GM12878 (cell line): Measurements from ENCODE around the gene THOC6. TPM values are rescaled to one million over a fixed set of nuclear protein-coding genes. Genes with fewer than 3 reads are reported as not detected.

Source experiments
- ATAC-seq: fragments of 200-7000 bp; cut with Tn5 transposase; 3 replicates; pipeline ENCODE4 v1.9.1; 2020; ENCODE audit warnings: mild to moderate bottlenecking, moderate library complexity
- BruUV-seq: library from RNA; stranded (reverse); fragments of 400-500 nt; replicated peaks from 2 replicates; lab custom pipeline; 2021; lab: Mats Ljungman, UMichigan
- CTCF ChIA-PET: fragments of 300-600 bp; sonication (Branson Sonifier 250); formaldehyde crosslinking; extraction: SDS; loops from one replicate; lab custom pipeline; 2021; ENCODE audit warnings: inconsistent platforms; lab: Yijun Ruan, JAX
- POLR2A ChIA-PET: fragments of 350-600 bp; formaldehyde crosslinking; extraction: SDS; loops from one replicate; lab custom pipeline; 2021; ENCODE audit warnings: inconsistent platforms; lab: Charles Lee
- RAD21 ChIA-PET: fragments of 300-600 bp; sonication (Branson Sonifier 250); formaldehyde crosslinking; loops from one replicate; lab custom pipeline; 2023; ENCODE audit warnings: antibody characterized with exemption; ENCODE audit not compliant: unreplicated experiment; lab: Charles Lee
- SMC1A ChIA-PET: fragments of 300-600 bp; sonication (Branson Sonifier 250); formaldehyde crosslinking; loops from one replicate; lab custom pipeline; 2023; ENCODE audit not compliant: unreplicated experiment, uncharacterized antibody; lab: Charles Lee
- DNase-seq: peaks from one replicate; pipeline ENCODE4 v3.0.0-alpha.2; 2011; ENCODE audit warnings: low read depth, low spot score
- FAIRE-seq: peaks from 3 replicates; lab custom pipeline; 2011; peaks lifted over from hg19 to GRCh38; lab: Jason Lieb, UNC
- H2AFZ ChIP-seq: 2 replicates; pipeline ENCODE4 v1.6.0; 2011; ENCODE audit warnings: low read depth, low read length, control low read depth; ENCODE audit not compliant: control insufficient read depth
- H3K27ac ChIP-seq: 2 replicates; pipeline ENCODE4 v1.5.1; 2011; ENCODE audit warnings: control low read depth; ENCODE audit not compliant: control insufficient read depth, insufficient read depth
- H3K27me3 ChIP-seq, 2 experiments: replicated peaks in 1 of 2; 2 replicates each; pipeline versions ENCODE4 v1.6.0 to v1.6.1; 2011; ENCODE audit warnings: low read length in 1 of 2; ENCODE audit not compliant: control insufficient read depth in 2 of 2, insufficient read depth in 2 of 2
- H3K36me3 ChIP-seq, 2 experiments: 2 replicates each; pipeline ENCODE4 v1.5.1; 2011; ENCODE audit warnings: low read length in 1 of 2; ENCODE audit not compliant: control insufficient read depth in 2 of 2, insufficient read depth in 2 of 2
- H3K4me1 ChIP-seq: 2 replicates; pipeline ENCODE4 v1.6.1; 2011; ENCODE audit warnings: mild to moderate bottlenecking, low read length, moderate library complexity, mixed read lengths; ENCODE audit not compliant: control insufficient read depth, insufficient read depth
- H3K4me2 ChIP-seq: 2 replicates; pipeline ENCODE4 v1.6.0; 2011; ENCODE audit warnings: control low read depth; ENCODE audit not compliant: control insufficient read depth, insufficient read depth
- H3K4me3 ChIP-seq: fragments of 200-600 bp; sonication (generic); 2 replicates; pipeline ENCODE4 v1.5.1; 2016
- H3K79me2 ChIP-seq: 2 replicates; pipeline ENCODE4 v1.6.0; 2011; ENCODE audit warnings: low read length; ENCODE audit not compliant: control insufficient read depth, insufficient read depth
- H3K9ac ChIP-seq: 2 replicates; pipeline ENCODE4 v1.8.0; 2011; ENCODE audit warnings: low read length, control low read depth, mixed read lengths; ENCODE audit not compliant: control insufficient read depth, insufficient read depth
- H3K9me3 ChIP-seq: replicated peaks from 3 replicates; pipeline ENCODE4 v1.5.1; 2011; ENCODE audit warnings: mild to moderate bottlenecking, low read length; ENCODE audit not compliant: control insufficient read depth, insufficient read depth
- H4K20me1 ChIP-seq: 2 replicates; pipeline ENCODE4 v1.6.0; 2011; ENCODE audit not compliant: control insufficient read depth, insufficient read depth
- BHLHE40 ChIP-seq, 2 experiments: fragments of 450-650 bp in 1 of 2; IDR thresholded peaks; 2 replicates each; pipeline ENCODE4 v1.6.1; 2011 to 2017; ENCODE audit warnings: low read depth in 2 of 2, borderline replicate concordance in 1 of 2, improper control_type of control experiment in 1 of 2, low read length in 1 of 2, mild to moderate bottlenecking in 1 of 2
- MLLT1 ChIP-seq: fragments of 450-650 bp; IDR thresholded peaks from 2 replicates; pipeline ENCODE4 v1.6.1; 2016; ENCODE audit warnings: mild to moderate bottlenecking
- PBX3 ChIP-seq: IDR thresholded peaks from 2 replicates; pipeline ENCODE4 v1.6.1; 2011; ENCODE audit warnings: mild to moderate bottlenecking, low read depth, low read length, moderate library complexity; ENCODE audit not compliant: insufficient replicate concordance
- PKNOX1 ChIP-seq: fragments of 450-650 bp; IDR thresholded peaks from 2 replicates; pipeline ENCODE4 v1.6.1; 2016; ENCODE audit warnings: mild to moderate bottlenecking
- RELB ChIP-seq: fragments of 450-650 bp; IDR thresholded peaks from 2 replicates; pipeline ENCODE4 v1.6.1; 2017; ENCODE audit warnings: low read depth, mild to moderate bottlenecking, moderate library complexity
- SIN3A ChIP-seq: IDR thresholded peaks from 2 replicates; pipeline ENCODE4 v1.6.1; 2012; ENCODE audit warnings: low read depth, low read length, improper control_type of control experiment
- SMAD1 ChIP-seq: fragments of 450-650 bp; IDR thresholded peaks from 2 replicates; pipeline ENCODE4 v1.6.1; 2018; ENCODE audit warnings: mild to moderate bottlenecking, low read depth; ENCODE audit not compliant: partially characterized antibody
- SUZ12 ChIP-seq: fragments of 200-600 bp; sonication (generic); IDR thresholded peaks from one replicate; pipeline ENCODE4 v1.6.1; 2018; ENCODE audit warnings: antibody characterized with exemption, mild to moderate bottlenecking; ENCODE audit not compliant: unreplicated experiment
- WGBS: methylation state at CpG from one replicate; pipeline ENCODE4 v1.1.6; 2016; ENCODE audit warnings: low lambda C conversion rate; ENCODE audit not compliant: insufficient replicate concordance, insufficient coverage; ENCODE audit errors: missing lambda C conversion rate; 5-methylcytosine and 5-hydroxymethylcytosine counted together
- in situ Hi-C: fragments of 300-500 bp; cut with MboI; formaldehyde crosslinking; loops from 9 replicates; pipeline ENCODE4 v1.14.3; 2018; ENCODE audit warnings: mixed read lengths
- intact Hi-C: fragments of 100-400 bp; cut with micrococcal nuclease; formaldehyde crosslinking; loops from one replicate; pipeline ENCODE4 v1.14.2; 2022; ENCODE audit not compliant: unreplicated experiment
- polyA plus RNA-seq, 11 experiments: library from polyadenylated mRNA; depleted of rRNA in 4 of 11; unstranded in 6 of 11; stranded (reverse) in 5 of 11; fragments of >200 nt; fragmentation: Nextera tagmentation in 4 of 11; fragmentation: Illumina TruSeq in 1 of 11; extraction: Ambion mirVana in 4 of 11; extraction: Trizol in 1 of 11; gene quantifications; 1 replicate in 1 of 11; 2 replicates in 10 of 11; pipeline versions ENCODE4 v1.2.1 to v1.2.3, GENCODE V29; 2011 to 2016; ENCODE audit warnings: inconsistent platforms in 2 of 11, missing spikeins in 2 of 11, low read depth in 1 of 11
- total RNA-seq, 4 experiments: library from RNA; depleted of rRNA in 3 of 4; stranded (reverse); fragments of >200 nt in 3 of 4; fragmentation: Illumina TruSeq in 1 of 4; extraction: Trizol in 1 of 4; gene quantifications; 2 replicates each; pipeline versions ENCODE4 v1.2.1 to v1.2.3, GENCODE V29; 2013 to 2021

The THOC6 gene
- total and polyA plus RNA-seq, 10 of the 15 experiments (the other 5 are each of a cell fraction or from before 2014, with no cell fraction given), result 1.0 to 54.4 (median 27.9) TPM

- Histone ChIP-seq H3K9me3 (no peaks in the 10 kb centered on the region), H3K27ac (no peak overlapping the region), H3K4me3 (no peak overlapping the region), H3K79me2 (no peaks in the 10 kb centered on the region), H4K20me1 (no peaks in the 10 kb centered on the region), H3K27me3 (peaks cover 2 to 4% of the 10 kb centered on the region in 2 experiments; a peak in 1 of 4 replicates), H3K4me2 (no peak overlapping the region), H3K4me1 (no peaks in the 10 kb centered on the region), H2AFZ (no peak overlapping the region), H3K9ac (no peak overlapping the region), H3K36me3 (no peaks in the 10 kb centered on the region)
- ATAC-seq (no peak), FAIRE-seq (no peak), DNase-seq (no peak)
- ChIA-PET CTCF (no interaction called here), POLR2A (no interaction called here), RAD21 (no interaction called here), SMC1A (no interaction called here)
- intact Hi-C loops (no loop called here), in situ Hi-C loops (no loop called here)
- BruUV-seq, result no TSS peak
- WGBS, result 33% methylated on average over 9 of the region's 9 CpGs
- TF ChIP-seq BHLHE40 (IDR thresholded peaks at IDR 0.05; ENCODE audit: borderline replicate concordance in 1 of 2, low read depth in 2 of 2, low read length in 1 of 2), result no peak
- no peak for TF ChIP-seq SUZ12
- TF ChIP-seq MLLT1, result no peak
- TF ChIP-seq SMAD1, result no peak
- no peak for TF ChIP-seq PBX3
- no peak for TF ChIP-seq PKNOX1
- TF ChIP-seq SIN3A, result no peak
- TF ChIP-seq RELB, result no peak
These were observed 36.5 kb upstream of the THOC6 start for GRCh38 chr16:2987286-2987685.
